Activated naive CD4-positive, alpha-beta T cell treated with anti-CD3 and anti-CD28 coated beads, Interleukin-2, amount 50 U/mL, for 72 hours (primary cell): ENCODE measurements around the gene CLIP2. TPM values are rescaled to one million over a fixed set of nuclear protein-coding genes. Genes with fewer than 3 reads are reported as not detected.

Experiments
- ATAC-seq, 2 donors: fragments of 150-1000 bp; cut with Tn5 transposase; 2 replicates each; pipeline ENCODE4 v1.10.0; 2021; ENCODE audit warnings: mild to moderate bottlenecking in 2 of 2, moderate library complexity in 2 of 2
- DNase-seq, 2 donors: peaks; one replicate each; pipeline ENCODE4 v3.0.0; 2021 to 2022; ENCODE audit warnings: low spot score in 2 of 2
- H3K27ac Mint-ChIP-seq, 2 donors: one replicate each; pipeline ENCODE4 v1.8.0; 2022; ENCODE audit warnings: mild to moderate bottlenecking in 2 of 2, mixed read lengths in 2 of 2
- H3K36me3 Mint-ChIP-seq, 2 donors: one replicate each; pipeline ENCODE4 v1.8.0; 2022; ENCODE audit warnings: mixed read lengths in 2 of 2
- H3K9me3 Mint-ChIP-seq, 2 donors: one replicate each; pipeline ENCODE4 v1.8.0; 2022; ENCODE audit warnings: mixed read lengths in 2 of 2
- total RNA-seq, 2 donors: library from RNA; stranded (reverse); gene quantifications; one replicate each; pipeline ENCODE4 v1.2.3, GENCODE V29; 2022

Gene CLIP2
- total RNA-seq, 2 donors from 2014 or later = 0.89 to 1.1 TPM

GRCh38 chr7:74263399-74264120, 25.6 kb upstream of the CLIP2 start:
- Mint-ChIP-seq H3K27ac (no peak overlapping the region), H3K36me3 (no peaks in the 10 kb centered on the region), H3K9me3 (no peaks in the 10 kb centered on the region)
- DNase-seq (no peak), ATAC-seq (no peak)

GRCh38 chr7:74266191-74266963, 22.8 kb upstream of the CLIP2 start:
- Mint-ChIP-seq H3K9me3 (no peaks in the 10 kb centered on the region), H3K36me3 (no peaks in the 10 kb centered on the region), H3K27ac (no peak overlapping the region)
- DNase-seq (no peak), ATAC-seq (no peak)

GRCh38 chr7:74267756-74268565, 21.2 kb upstream of the CLIP2 start:
- Mint-ChIP-seq H3K27ac (no peak overlapping the region), H3K36me3 (no peaks in the 10 kb centered on the region), H3K9me3 (no peaks in the 10 kb centered on the region)
- no peak for ATAC-seq
- DNase-seq = no peak

GRCh38 chr7:74269757-74270277, 19.4 kb upstream of the CLIP2 start:
- Mint-ChIP-seq H3K36me3 (no peaks in the 10 kb centered on the region), H3K9me3 (no peaks in the 10 kb centered on the region), H3K27ac (no peak overlapping the region)
- ATAC-seq (peak; percentile 72 to 94), DNase-seq (peak in 1 of 2 donors; percentile 48)

- DNase-seq (no peak), ATAC-seq (no peak)
- Mint-ChIP-seq H3K27ac (peak overlapping the region; percentile 61 to 72), H3K9me3 (no peaks in the 10 kb centered on the region), H3K36me3 (no peaks in the 10 kb centered on the region)
Observed at GRCh38 chr7:74271742-74272141, 17.5 kb upstream of the CLIP2 start.

- peak overlapping the region in 1 of 2 donors; percentile 61 for H3K27ac Mint-ChIP-seq
Observed at GRCh38 chr7:74272305-74273038, 16.7 kb upstream of the CLIP2 start.

GRCh38 chr7:74275401-74275881, 13.8 kb upstream of the CLIP2 start:
- H3K36me3 Mint-ChIP-seq = no peaks in the 10 kb centered on the region
- ATAC-seq (no peak), DNase-seq (no peak)
- no peak overlapping the region for H3K27ac Mint-ChIP-seq
- no peaks in the 10 kb centered on the region for H3K9me3 Mint-ChIP-seq

More at GRCh38 chr7:74272305-74273038, 16.7 kb upstream of the CLIP2 start:
- Mint-ChIP-seq H3K9me3 (no peaks in the 10 kb centered on the region), H3K36me3 (no peaks in the 10 kb centered on the region)
- no peak for DNase-seq
- peak; percentile 20 to 72 for ATAC-seq

- ATAC-seq (no peak), DNase-seq (no peak)
- H3K27ac Mint-ChIP-seq = no peak overlapping the region
- H3K36me3 Mint-ChIP-seq = no peaks in the 10 kb centered on the region
- no peaks in the 10 kb centered on the region for H3K9me3 Mint-ChIP-seq
Observed at GRCh38 chr7:74277636-74278035, 11.6 kb upstream of the CLIP2 start.

- DNase-seq = no peak
- H3K9me3 Mint-ChIP-seq = no peaks in the 10 kb centered on the region
- no peak overlapping the region for H3K27ac Mint-ChIP-seq
- no peaks in the 10 kb centered on the region for H3K36me3 Mint-ChIP-seq
- ATAC-seq = no peak
Observed at GRCh38 chr7:74280985-74281384, 8.2 kb upstream of the CLIP2 start.

- Mint-ChIP-seq H3K9me3 (no peaks in the 10 kb centered on the region), H3K36me3 (no peaks in the 10 kb centered on the region), H3K27ac (peak overlapping the region in 1 of 2 donors; percentile 50)
- ATAC-seq (no peak), DNase-seq (no peak)
Observed at GRCh38 chr7:74282748-74283459, 6.3 kb upstream of the CLIP2 start.

- H3K9me3 Mint-ChIP-seq = no peaks in the 10 kb centered on the region
- H3K36me3 Mint-ChIP-seq = no peaks in the 10 kb centered on the region
- DNase-seq (no peak), ATAC-seq (no peak)
- H3K27ac Mint-ChIP-seq = no peak overlapping the region
Observed at GRCh38 chr7:74283858-74284447, 5.3 kb upstream of the CLIP2 start.

- ATAC-seq (no peak), DNase-seq (no peak)
- Mint-ChIP-seq H3K27ac (no peak overlapping the region), H3K9me3 (no peaks in the 10 kb centered on the region), H3K36me3 (no peaks in the 10 kb centered on the region)
Observed at GRCh38 chr7:74284781-74285259, 4.4 kb upstream of the CLIP2 start.

GRCh38 chr7:74286131-74286530, 3.1 kb upstream of the CLIP2 start:
- DNase-seq (no peak), ATAC-seq (no peak)
- no peak overlapping the region for H3K27ac Mint-ChIP-seq
- H3K9me3 Mint-ChIP-seq = no peaks in the 10 kb centered on the region
- H3K36me3 Mint-ChIP-seq = no peaks in the 10 kb centered on the region

- no peaks in the 10 kb centered on the region for H3K36me3 Mint-ChIP-seq
- H3K9me3 Mint-ChIP-seq = no peaks in the 10 kb centered on the region
- no peak for DNase-seq
- no peak for ATAC-seq
- H3K27ac Mint-ChIP-seq = no peak overlapping the region
Observed at GRCh38 chr7:74287303-74288033, 1.7 kb upstream of the CLIP2 start.
